ENCODE results near the gene FAM210A. TPM values are rescaled to one million over a fixed set of nuclear protein-coding genes. Genes with fewer than 3 reads are reported as not detected.
"Not testable (repeated sequence)": the region's sequence is repeated elsewhere in the genome, so short reads cannot be mapped to it uniquely, and the experiment has no call there.

FAM210A gene
- total RNA-seq, 1 donor from 2014 or later = 27.7 TPM

DNA sequence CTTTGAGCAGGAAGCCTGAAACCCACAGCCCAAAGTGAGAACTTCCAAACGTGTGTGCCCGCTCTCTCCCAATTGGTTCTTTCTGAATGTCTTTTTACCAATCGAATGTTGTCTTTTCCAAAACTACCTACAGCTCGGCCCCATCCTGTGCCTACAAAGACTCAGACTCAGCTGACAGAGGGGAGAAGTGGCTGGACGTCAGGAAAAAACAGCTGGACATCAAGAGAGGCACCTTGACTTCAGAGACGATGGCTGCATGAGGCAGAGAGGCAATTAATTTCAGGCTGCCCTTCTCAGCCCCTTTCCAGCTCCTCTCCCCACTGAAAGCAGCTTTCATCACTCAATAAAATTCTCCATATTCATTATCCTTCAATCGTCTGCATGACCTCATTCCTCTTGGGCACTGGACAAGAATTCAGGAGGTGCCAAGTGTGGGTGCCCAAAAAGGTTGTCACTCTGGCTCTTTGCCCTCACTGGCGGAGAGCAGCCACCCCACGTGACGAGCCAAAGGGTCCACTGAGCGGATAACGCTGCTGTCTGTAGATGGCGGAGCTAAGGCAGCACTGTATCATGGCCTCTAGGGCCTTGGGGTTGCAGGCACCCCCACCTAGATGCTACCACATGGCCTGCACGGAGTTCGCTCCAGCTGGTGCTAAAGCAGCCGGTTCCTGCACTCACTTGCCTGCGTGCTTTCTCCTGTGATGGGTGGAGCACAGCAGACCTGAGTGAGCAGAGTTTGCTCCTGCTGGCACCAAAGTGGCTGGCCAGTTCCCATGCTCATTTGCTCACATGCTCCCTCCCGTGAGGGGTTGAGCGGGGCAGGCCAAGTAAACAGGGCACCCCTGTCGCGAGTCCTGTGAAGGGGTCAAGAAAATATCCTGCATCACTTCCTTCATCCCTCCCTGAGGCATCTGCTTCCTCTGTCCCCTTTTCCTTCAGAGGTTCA lies 37.9 kb downstream of the FAM210A start:
- H3K4me3 Mint-ChIP-seq = no peak overlapping the region
- H3K27me3 Mint-ChIP-seq (ENCODE audit: insufficient read depth) = peaks cover 2% of the 10 kb centered on the region
- H3K36me3 Mint-ChIP-seq (ENCODE audit: low read depth) = peaks cover 9% of the 10 kb centered on the region
- intact Hi-C loops (cut with micrococcal nuclease) = no loop called here
- no peak for DNase-seq (ENCODE audit: low spot score)
- H3K27ac Mint-ChIP-seq = no peak overlapping the region
- no peaks in the 10 kb centered on the region for H3K4me1 Mint-ChIP-seq (ENCODE audit: low read depth)
- H3K9me3 Mint-ChIP-seq = peaks cover 19% of the 10 kb centered on the region

DNA sequence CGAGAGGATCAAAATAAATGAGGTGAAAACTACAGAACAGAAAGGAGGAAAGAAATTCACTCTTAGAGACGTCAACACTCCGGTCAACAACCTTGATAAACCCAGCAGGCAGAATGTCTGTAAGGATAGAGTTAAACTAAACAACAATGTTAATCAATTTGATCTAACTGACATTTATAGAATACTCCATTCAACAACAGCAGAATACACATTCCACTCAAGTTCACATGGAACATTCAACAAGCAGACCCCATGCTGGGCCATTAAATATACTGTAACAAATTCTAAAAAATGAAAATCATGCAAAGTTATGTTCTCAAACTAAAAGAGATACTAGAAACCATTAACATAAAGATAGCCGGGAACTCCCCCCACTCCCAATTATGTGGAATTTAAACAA lies 41.8 kb downstream of the FAM210A start:
- no peaks in the 10 kb centered on the region for H3K9me3 Mint-ChIP-seq
- intact Hi-C loops (cut with micrococcal nuclease) = no loop called here
- no peaks in the 10 kb centered on the region for H3K4me1 Mint-ChIP-seq (ENCODE audit: low read depth)
- no peak overlapping the region for H3K4me3 Mint-ChIP-seq
- H3K36me3 Mint-ChIP-seq (ENCODE audit: low read depth) = peaks cover 11% of the 10 kb centered on the region
- H3K27me3 Mint-ChIP-seq (ENCODE audit: insufficient read depth) = peaks cover 2% of the 10 kb centered on the region
- DNase-seq (ENCODE audit: low spot score) = no peak
- no peak overlapping the region for H3K27ac Mint-ChIP-seq

- Mint-ChIP-seq H3K36me3 (ENCODE audit: low read depth) (peaks cover 10% of the 10 kb centered on the region), H3K4me3 (no peak overlapping the region), H3K27ac (no peak overlapping the region), H3K9me3 (no peaks in the 10 kb centered on the region), H3K27me3 (ENCODE audit: insufficient read depth) (peaks cover 2% of the 10 kb centered on the region), H3K4me1 (ENCODE audit: low read depth) (peaks cover 10% of the 10 kb centered on the region)
- intact Hi-C loops (cut with micrococcal nuclease) = no loop called here
- no peak for DNase-seq (ENCODE audit: low spot score)
These were observed 44.7 kb downstream of the FAM210A start for GRCh38 chr18:13681701-13682100.

- H3K27ac Mint-ChIP-seq = no peak overlapping the region
- intact Hi-C loops (cut with micrococcal nuclease) = no loop called here
- peaks cover 10% of the 10 kb centered on the region for H3K4me1 Mint-ChIP-seq (ENCODE audit: low read depth)
- no peak for DNase-seq (ENCODE audit: low spot score)
- peaks cover 10% of the 10 kb centered on the region for H3K36me3 Mint-ChIP-seq (ENCODE audit: low read depth)
- H3K9me3 Mint-ChIP-seq = no peaks in the 10 kb centered on the region
- peaks cover 2% of the 10 kb centered on the region for H3K27me3 Mint-ChIP-seq (ENCODE audit: insufficient read depth)
- H3K4me3 Mint-ChIP-seq = no peak overlapping the region
These were observed 45.7 kb downstream of the FAM210A start for GRCh38 chr18:13680612-13681011.

DNA sequence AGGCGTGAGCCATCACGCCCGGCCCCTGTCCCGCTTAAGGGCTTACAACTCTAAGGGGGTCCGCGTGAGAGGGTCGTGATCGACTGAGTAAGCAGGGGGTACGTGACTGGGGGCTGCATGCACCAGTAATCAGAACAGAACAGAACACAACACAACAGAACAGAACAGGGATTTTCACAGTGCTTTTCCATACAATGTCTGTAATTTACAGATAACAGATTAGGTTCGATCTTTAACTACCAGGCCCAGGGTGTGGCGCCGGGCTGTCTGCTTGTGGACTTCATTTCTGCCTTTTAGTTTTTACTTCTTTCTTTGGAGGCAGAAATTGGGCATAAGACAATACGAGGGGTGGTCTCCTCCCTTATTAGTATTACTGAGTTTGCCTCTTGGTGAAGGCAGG lies 49.0 kb downstream of the FAM210A start:
- intact Hi-C loops (cut with micrococcal nuclease); H3K27ac Mint-ChIP-seq; H3K9me3 Mint-ChIP-seq; DNase-seq (ENCODE audit: low spot score); H3K4me3 Mint-ChIP-seq; H3K27me3 Mint-ChIP-seq (ENCODE audit: insufficient read depth); H3K4me1 Mint-ChIP-seq (ENCODE audit: low read depth): not testable (repeated sequence)
- peaks cover 11% of the 10 kb centered on the region for H3K36me3 Mint-ChIP-seq (ENCODE audit: low read depth)

- H3K4me1 Mint-ChIP-seq (ENCODE audit: low read depth) = peaks cover 10% of the 10 kb centered on the region
- H3K4me3 Mint-ChIP-seq = no peak overlapping the region
- H3K27me3 Mint-ChIP-seq (ENCODE audit: insufficient read depth) = no peaks in the 10 kb centered on the region
- intact Hi-C loops (cut with micrococcal nuclease) = no loop called here
- H3K9me3 Mint-ChIP-seq = no peaks in the 10 kb centered on the region
- H3K36me3 Mint-ChIP-seq (ENCODE audit: low read depth) = peaks cover 8% of the 10 kb centered on the region
- H3K27ac Mint-ChIP-seq = no peak overlapping the region
- DNase-seq (ENCODE audit: low spot score) = no peak
These were observed 49.9 kb downstream of the FAM210A start for GRCh38 chr18:13676471-13676870.

DNA sequence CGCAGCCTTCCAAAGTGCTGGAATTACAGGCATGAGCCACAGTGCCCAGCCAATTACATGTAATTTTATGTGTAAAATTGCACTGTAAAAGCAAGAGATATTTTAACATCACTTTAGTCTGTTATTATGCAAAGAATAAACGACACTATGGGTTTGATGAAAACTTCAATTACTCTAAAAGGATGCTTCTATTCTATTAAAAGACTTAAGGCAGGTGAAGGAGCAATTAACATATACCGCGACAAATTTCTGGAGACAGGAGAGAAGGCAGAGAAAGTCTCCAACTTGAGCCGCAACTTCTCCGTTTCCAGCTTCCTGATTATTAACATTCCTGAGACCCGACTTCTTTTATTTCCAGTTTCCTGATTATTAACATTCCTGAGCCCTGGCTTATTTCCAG lies 53.7 kb downstream of the FAM210A start:
- H3K4me3 Mint-ChIP-seq = no peak overlapping the region
- no peaks in the 10 kb centered on the region for H3K9me3 Mint-ChIP-seq
- peaks cover 17% of the 10 kb centered on the region for H3K36me3 Mint-ChIP-seq (ENCODE audit: low read depth)
- H3K27ac Mint-ChIP-seq = no peak overlapping the region
- DNase-seq (ENCODE audit: low spot score) = no peak
- intact Hi-C loops (cut with micrococcal nuclease) = no loop called here
- H3K27me3 Mint-ChIP-seq (ENCODE audit: insufficient read depth) = no peaks in the 10 kb centered on the region
- no peaks in the 10 kb centered on the region for H3K4me1 Mint-ChIP-seq (ENCODE audit: low read depth)

DNA sequence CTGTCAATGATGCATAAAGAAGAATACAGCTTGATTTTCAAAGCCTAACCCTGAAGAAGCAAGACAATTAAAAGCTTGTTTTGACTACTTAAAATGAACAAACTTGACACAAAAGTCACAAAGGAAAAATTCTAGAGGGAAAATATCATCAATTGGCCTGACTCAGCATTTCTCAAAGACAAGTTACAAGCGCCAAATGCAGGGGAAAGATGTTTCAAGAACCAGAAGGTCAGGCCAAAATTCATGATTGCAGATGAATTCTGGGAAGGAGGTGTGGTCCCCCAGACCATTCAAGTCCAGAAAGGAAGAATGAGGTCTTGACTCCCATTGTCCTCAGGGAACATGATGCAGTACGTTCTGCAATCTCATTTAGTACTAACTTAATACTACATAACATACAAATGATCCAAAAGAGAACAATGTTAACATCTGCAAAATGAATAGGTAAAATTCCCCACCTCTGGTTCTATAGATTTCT lies 64.5 kb downstream of the FAM210A start:
- no peak for DNase-seq (ENCODE audit: low spot score)
- no peak overlapping the region for H3K4me3 Mint-ChIP-seq
- peaks cover 19% of the 10 kb centered on the region for H3K36me3 Mint-ChIP-seq (ENCODE audit: low read depth)
- no peaks in the 10 kb centered on the region for H3K27me3 Mint-ChIP-seq (ENCODE audit: insufficient read depth)
- no peaks in the 10 kb centered on the region for H3K4me1 Mint-ChIP-seq (ENCODE audit: low read depth)
- no peak overlapping the region for H3K27ac Mint-ChIP-seq
- H3K9me3 Mint-ChIP-seq = no peaks in the 10 kb centered on the region
- intact Hi-C loops (cut with micrococcal nuclease) = no loop called here

DNA sequence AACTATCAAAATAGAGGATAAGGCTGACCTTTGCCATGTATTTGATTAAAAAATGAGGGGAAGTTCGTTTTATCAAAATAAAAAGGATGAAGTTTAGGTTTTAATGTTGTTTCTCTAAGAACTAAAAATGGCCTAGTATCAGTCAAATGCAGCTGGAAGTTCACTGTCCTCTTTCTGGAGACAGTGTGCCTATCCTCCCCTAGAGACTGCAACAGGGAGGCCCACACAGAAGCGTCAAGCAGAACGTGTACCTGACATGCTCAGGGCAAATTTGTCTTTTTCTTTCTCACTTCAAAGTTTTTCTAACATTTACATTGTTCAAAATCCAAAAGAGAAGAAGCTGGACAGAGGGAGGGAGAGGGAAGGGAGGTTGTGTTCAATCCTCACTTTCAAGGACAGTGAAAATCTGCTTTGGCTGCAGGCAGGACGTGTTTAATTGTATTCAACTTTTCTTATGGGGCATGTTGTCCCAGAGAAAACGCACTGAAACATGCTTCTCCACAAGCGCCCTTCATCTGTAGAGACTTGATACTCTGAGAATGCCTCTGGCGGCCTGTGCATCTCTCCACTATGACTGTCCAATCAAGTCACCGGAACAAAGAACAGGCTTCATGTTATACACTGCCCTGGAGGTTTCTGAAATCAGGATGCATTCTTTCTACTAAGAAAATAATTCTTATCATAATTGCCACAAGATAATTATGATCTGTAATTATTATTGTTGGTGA lies 65.1 kb downstream of the FAM210A start:
- no peak for DNase-seq (ENCODE audit: low spot score)
- H3K36me3 Mint-ChIP-seq (ENCODE audit: low read depth) = peaks cover 14% of the 10 kb centered on the region
- no peak overlapping the region for H3K4me3 Mint-ChIP-seq
- intact Hi-C loops (cut with micrococcal nuclease) = no loop called here
- no peaks in the 10 kb centered on the region for H3K9me3 Mint-ChIP-seq
- no peaks in the 10 kb centered on the region for H3K27me3 Mint-ChIP-seq (ENCODE audit: insufficient read depth)
- no peak overlapping the region for H3K27ac Mint-ChIP-seq
- H3K4me1 Mint-ChIP-seq (ENCODE audit: low read depth) = no peaks in the 10 kb centered on the region

DNA sequence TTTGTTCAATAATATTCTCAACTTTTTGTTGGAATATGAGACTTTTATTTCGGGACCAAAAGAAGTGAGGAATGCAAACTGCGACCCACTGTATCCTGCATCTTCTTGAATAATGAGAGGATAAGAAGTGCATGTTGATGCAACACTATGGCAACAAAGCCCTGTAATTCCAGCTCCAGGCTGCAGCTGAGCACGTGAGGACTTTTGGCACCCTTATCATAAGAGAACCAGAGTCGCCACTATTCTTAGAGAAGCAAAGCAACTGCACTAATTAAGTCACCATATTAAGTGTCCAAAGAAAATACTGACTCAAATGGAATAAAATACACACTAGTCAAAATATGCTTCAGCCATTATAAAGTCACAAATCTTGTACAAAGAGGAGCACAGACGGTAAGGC lies 65.8 kb downstream of the FAM210A start:
- H3K27ac Mint-ChIP-seq = no peak overlapping the region
- no peaks in the 10 kb centered on the region for H3K4me1 Mint-ChIP-seq (ENCODE audit: low read depth)
- H3K4me3 Mint-ChIP-seq = no peak overlapping the region
- H3K36me3 Mint-ChIP-seq (ENCODE audit: low read depth) = peaks cover 14% of the 10 kb centered on the region
- intact Hi-C loops (cut with micrococcal nuclease) = no loop called here
- no peak for DNase-seq (ENCODE audit: low spot score)
- no peaks in the 10 kb centered on the region for H3K9me3 Mint-ChIP-seq
- H3K27me3 Mint-ChIP-seq (ENCODE audit: insufficient read depth) = no peaks in the 10 kb centered on the region

DNA sequence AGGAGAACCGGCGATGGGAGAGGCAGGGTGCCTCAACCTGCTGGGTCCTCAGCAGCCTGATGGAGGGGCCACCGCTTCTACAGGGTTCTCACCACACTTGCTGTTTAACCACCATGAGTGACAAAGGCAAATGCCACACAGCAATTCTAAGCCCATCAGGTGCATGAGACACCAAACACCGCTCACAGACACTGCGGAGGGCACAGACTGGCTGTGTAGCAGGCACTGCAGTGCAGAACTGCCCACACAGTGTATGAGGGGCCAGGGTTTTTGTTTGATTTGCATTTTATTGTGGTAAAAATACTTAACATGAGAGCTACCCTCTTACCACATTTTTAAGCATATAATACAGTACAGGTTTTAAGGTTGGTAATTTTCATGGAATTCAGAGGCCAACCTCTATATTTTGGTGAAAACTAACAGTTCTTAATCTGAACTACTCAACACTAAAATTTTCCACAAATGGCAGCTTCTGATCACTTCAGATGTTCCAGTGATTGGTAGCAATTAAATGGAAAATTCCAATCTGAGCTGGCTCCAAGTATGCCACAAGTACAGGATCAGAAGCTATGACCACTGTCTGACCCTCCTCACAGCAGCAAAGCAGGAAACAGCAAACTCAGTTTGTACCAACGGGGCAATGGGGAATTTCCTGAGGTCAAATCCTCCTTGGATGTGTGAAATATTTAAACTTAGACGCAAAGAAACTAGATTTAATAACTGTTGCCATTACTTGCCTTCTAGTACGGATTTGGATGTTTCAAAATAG lies 67.7 kb downstream of the FAM210A start:
- Mint-ChIP-seq H3K9me3 (no peaks in the 10 kb centered on the region), H3K4me3 (no peak overlapping the region), H3K27me3 (ENCODE audit: insufficient read depth) (no peaks in the 10 kb centered on the region), H3K27ac (no peak overlapping the region), H3K36me3 (ENCODE audit: low read depth) (peaks cover 6% of the 10 kb centered on the region), H3K4me1 (ENCODE audit: low read depth) (no peaks in the 10 kb centered on the region)
- DNase-seq (ENCODE audit: low spot score) = no peak
- intact Hi-C loops (cut with micrococcal nuclease) = no loop called here

GRCh38 chr18:13657974-13658373 lies 68.4 kb downstream of the FAM210A start:
- Mint-ChIP-seq H3K4me1 (ENCODE audit: low read depth) (no peaks in the 10 kb centered on the region), H3K36me3 (ENCODE audit: low read depth) (peaks cover 6% of the 10 kb centered on the region), H3K9me3 (no peaks in the 10 kb centered on the region), H3K4me3 (no peak overlapping the region), H3K27ac (no peak overlapping the region), H3K27me3 (ENCODE audit: insufficient read depth) (no peaks in the 10 kb centered on the region)
- intact Hi-C loops (cut with micrococcal nuclease) = no loop called here
- no peak for DNase-seq (ENCODE audit: low spot score)
